OCI-LY3 (cell line): Measurements from ENCODE around the gene SOCS7.

Experiments used
- CTCF ChIP-seq: fragments of 200-600, 300-600 bp; sonication (generic); IDR thresholded peaks from 2 replicates; pipeline ENCODE4 v1.5.1; 2014; ENCODE audit warnings: antibody characterized with exemption, low read length, low read depth
- EZH2phosphoT487 ChIP-seq: fragments of 200-600 bp; shearing (Covaris generic); IDR thresholded peaks from 2 replicates; pipeline ENCODE4 v1.6.1; 2018; ENCODE audit warnings: antibody characterized with exemption, mixed run types, low read depth

GRCh38 chr17:38397227-38397626 is 45.6 kb downstream of the SOCS7 start:
- TF ChIP-seq CTCF = no peak
- no peak for TF ChIP-seq EZH2phosphoT487
